Kidney tubule cell (primary cell): Measurements from ENCODE around the gene MDP1.
A peak's percentile ranks its signal among the peaks of the same experiment; 100 is the strongest.

Source experiments
- DNase-seq: peaks from one replicate; pipeline ENCODE4 v3.0.0-alpha.2; 2018; ENCODE audit warnings: low spot score

Gene MDP1

DNA sequence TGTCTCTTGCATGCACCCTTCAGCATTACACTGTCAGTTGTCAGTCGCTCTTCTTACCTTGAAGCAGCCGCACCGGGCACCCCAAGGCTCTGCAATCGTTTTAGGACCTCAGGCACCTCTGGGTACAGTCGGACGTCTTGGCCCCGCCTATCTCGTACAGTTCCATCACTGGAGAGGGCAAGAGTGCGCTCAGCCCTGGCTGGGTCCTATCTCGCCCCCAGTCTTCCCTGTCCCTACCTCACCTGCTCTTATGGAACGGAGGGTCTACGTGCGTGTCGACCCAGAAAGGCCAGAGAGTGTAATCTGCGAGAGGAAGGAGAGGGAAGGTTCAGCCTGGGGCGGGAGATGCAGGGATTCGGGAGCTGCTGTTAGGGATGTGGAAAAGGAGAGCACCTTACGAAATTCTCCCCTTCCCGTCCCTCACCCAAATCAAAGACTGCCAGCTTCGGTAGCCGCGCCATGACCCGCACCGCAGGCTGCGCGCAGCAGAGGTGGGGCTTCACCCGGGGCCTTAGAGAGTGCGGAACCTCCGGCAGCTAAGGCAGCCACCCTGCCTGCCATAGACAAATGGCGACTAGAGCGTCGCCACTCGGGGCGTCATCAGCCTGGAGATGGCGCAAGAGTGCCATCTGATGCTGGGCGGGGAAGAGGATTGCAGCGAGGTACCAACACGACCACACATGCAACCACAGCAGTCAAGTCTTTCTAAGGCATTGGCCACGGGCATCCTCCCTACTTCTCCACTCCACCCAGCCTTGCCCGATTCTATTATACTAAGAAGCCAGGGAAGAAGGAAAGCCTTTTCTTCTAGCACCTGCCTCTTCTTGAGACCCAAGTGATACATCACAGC, at the start of gene MDP1:
TSS of gene MDP1 (minus strand) at position 572 of the 850 bp plus-strand sequence. CDS start at position 461, 111 bp downstream.
- DNase-seq = peak; percentile 87

DNA sequence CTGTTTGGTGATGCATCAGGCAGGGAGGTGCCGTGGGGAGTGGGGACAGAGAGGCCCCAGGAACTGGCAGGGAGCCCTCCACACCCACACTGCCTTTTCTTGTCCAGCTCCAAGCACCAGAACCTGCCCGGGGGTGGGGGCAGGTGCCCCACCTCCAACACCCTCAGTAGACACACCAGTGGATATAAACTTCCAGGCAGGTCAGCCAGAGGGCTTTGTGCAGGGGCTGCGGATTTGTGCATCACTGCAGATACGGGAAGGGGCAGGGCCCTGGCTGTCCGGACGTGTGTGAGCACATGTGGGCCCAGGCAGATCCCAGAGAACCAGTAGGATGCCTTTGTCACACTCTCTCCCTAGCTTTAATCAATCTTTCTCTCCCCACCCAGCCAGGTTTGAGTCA, 48.4 kb upstream of the MDP1 start:
- no peak for DNase-seq

DNA sequence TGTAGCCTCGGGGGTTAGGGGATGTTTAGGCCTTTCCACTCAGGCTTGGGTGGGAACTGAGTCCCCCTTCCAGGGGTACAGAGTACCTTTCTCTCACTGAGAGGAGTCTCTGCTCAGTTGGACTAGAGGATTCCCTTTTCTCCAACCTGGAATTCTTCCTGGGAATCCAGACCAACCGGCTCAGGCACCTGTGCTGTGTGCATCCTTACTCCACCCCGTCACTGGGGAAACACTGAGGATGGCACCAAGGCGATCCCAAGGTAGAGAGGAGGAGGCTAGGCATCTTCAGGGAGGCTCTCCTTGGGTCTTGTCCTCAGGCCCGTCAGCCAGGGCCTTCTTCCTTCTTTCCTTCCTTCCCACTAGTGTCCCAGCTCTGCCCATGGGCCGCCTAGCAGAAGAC, 48.0 kb upstream of the MDP1 start:
- DNase-seq = no peak

DNA sequence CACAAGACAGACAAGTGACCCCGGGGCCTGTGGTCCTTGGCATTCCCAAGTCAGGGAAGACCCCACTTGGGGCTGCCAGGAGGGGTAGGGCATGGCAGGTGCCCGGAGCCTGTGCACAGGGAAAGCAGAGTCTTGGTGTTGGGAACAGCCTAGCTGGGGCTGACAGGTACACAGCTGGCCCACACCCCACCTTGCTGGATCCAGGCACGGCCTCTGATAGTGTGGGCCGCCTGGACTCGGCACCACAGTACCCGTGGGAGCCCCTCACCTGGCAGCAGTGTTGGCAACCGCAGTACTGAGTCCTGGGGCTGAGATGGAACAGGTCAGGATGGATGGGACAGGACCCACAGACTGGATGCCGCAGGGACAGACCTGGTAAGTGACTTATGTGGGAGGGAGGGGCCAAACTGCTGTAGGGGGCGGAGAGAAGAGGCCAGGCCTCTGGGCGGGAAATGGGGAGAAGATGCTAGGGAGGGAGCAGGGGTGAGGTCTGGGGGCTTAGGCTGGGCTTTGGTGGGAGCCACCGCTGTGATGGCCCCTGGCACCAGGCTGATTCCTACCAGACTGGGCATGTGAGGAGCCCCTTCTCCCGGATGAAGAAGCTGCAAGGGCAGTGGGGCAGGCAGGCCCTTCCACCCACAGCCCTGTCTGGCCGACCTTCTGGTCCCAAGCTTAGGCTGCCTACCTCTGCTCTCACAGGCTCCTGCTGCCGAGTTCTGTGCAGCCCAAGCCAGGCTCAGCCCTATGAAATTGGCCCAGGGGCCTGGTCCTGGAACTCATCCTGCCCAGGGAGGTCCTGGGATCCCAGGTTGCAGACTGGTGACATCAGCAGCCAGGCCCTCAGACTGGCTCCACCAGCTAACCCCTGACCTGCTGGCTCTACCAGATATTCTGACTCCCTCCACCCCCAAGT, 47.2 kb upstream of the MDP1 start, which contains the start of gene TGM1:
TSS of gene TGM1 (minus strand) at position 357 of the 913 bp plus-strand sequence. CDS start 825 bp downstream, outside the sequence.
- DNase-seq = no peak

DNA sequence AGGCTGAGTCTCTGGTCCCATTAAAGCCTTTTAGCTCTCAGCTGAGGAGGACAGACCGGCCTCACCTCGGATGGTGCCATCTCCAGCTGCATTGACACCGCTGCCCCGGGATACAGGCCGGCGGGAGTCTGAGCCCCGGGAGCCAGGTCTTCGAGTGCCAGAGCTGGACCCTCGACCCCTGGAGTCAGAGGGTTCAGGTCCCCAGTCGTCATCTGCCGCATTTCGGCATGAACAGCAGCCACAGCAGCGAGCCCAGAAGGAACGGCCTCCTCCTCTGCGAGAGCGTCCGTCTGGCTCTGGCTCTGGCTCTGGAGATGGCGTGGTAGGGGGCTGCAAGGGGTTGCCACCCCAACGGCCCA, 46.1 kb upstream of the MDP1 start:
- DNase-seq = no peak

DNA sequence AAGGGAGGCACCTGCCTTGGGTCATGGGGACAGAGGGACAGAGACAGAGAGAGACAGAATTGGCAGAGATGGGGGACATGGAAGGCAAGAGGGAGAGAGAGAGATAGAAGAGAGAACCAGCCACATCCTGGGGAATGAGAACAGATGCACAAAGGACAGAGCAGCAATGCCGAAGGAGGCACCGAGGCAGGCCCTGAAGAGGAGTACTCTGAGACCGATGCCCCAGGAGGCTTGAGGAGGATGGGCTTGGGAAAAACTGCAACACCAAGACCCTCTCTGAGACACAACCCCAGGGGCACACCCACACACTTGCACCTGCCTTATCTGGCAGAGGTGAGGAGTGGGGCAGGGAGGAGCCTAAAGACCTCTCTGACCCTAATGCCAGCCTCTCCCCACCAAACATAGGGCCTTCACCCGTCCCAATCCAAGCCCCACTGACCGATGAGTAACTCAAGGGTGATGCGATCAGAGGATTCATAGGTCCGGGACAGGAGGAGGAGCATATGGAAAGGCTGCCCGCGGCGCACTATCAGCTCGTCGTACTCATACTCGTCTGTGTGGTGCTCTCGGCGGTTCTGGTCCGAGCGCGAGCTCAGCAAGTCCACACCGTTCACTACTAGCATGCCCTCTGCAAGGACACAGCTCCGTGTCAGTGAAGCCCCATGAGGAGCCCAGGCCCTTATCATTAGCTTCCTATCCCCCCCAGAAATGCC, 45.5 kb upstream of the MDP1 start:
- no peak for DNase-seq

DNA sequence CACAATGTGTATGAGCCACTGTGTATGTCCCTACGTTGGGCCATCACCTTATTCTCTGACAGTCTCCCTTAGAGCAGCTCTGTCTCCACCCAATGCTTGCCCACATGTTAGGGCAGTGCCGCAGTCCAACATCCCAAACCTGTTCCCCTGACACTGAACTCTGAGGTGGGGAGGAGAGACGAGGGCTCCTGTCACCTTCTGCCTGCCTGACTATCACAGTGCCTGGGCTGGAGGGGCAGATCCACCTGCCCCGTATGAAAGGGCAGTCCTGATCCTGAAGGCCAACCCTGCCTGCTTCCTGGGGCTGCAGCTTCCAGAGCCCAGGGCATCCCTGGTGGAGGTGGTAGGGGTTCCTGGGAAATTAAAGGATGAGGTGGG, 44.9 kb upstream of the MDP1 start:
- no peak for DNase-seq

DNA sequence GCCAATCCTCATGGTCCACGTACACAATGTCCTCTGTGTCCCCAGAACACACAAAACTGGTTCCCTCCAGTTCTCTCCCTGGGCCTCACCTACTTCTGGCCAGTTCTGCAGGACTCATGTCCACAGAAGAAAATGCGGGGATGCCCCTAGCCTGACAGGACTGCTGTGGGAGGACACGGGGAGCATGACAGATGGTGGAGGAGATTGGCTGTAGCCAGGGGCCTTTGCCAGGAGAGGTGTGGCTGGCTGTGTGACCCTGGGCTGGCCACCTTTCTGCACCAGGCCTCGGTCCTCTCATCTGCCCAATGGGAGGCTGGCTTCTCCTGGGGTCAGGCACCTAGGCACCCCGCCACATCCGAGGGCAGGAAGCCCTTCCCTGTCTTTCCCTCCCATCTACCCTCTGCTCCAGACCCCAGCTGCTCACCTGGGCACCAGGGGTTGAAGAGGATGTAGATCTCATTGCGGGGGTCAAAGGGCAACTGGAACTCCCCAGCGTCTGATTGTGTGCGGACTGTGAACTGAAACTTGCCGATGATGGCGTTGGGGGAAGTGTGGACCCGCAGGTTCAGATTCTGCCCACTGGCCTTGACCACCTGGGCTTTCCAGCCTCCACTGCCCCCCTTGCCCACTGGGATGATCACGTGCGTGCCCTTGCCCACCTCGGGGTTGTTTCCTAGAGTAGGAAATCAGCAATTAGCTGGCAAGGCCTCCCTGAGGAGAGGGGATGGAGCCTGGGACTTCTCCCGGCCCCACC, 44.3 kb upstream of the MDP1 start:
- no peak for DNase-seq

DNA sequence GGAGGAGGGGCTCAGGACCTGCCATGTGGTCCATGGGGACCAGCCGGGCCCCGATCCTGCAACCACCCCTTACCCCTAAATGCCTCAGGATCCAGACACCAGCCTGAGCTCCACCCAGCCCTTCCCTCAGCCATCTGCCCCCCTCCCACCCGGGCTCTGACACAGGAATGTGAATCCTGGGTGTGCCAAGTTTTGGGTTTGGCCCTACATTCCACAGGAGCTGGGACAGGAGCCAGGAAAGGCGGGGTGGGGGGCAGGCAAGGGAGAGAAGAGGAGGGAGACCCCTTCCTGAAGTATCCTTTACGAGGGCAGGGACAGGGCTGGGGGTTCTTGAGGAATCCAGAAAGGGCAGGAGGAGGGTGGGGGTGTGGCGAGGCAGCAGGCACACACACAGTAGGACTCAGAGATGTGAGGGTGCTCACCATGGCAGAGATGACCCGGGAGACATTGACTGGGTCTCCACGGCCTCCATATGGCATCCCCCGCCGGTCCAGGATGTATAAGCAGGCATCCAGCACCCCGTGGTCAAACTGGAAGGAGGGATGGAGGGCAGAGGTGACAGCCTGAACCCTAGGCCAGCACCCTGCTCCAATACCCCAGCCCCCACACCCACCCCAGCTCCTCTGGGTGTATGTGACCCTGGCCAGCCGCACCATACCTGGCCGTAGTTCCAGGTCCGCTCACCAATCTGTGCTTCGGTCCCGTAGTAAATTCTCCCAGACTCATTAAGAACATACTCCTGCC, 43.6 kb upstream of the MDP1 start:
- peak; percentile 15 for DNase-seq

DNA sequence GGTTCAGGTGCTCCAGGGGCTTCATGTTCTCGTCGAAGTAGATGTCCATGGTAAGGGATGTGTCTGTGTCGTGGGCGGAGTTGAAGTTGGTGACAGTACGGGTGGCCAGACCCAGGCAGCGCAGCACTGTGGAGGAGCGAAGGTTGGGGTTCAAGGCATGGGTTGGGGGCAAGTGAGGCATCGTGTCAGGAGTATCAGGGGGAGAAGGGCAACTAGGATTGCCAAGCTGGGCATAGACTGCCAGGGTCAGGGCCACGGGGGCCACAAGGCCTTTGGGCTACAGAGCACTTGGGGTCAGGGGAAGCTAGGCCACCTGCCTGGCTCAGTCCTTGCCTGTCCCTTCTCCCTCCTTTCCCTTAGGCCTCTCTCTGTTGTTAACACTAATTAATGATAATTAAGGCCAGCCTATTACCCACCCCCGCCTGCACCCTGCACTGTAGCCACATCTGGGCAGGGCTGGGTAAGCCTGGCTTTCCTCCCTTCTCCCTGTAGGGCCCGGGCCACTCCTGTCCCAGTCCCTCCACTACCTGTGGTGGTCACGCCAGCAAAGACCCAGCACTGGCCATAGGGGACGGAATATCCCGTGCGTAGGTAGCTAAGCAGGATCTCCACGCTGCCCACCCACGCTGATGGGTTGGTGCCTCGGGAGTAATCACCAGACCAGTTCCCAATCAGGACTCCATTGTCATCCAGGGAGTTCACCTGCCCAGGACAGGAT, 42.8 kb upstream of the MDP1 start:
- no peak for DNase-seq

DNA sequence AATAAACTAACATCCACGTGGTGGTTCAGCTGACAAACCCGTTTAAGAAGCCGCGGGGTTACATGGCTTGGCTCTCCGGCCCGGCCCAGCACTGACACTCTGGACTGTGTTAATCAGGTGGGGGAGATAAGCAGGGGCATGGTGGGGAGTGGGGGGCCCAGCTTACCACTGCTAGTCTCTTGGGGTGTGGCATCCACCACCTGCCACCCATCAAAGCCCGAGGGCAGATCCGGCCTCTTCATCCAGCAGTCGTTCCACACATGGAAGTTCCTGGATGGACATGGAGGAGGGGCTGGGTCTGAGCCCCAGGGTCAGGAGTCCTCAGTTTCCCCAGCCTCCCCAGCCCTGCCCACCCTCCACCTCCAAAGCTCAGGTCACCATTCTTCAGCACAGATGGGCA, 42.3 kb upstream of the MDP1 start:
- DNase-seq = no peak

DNA sequence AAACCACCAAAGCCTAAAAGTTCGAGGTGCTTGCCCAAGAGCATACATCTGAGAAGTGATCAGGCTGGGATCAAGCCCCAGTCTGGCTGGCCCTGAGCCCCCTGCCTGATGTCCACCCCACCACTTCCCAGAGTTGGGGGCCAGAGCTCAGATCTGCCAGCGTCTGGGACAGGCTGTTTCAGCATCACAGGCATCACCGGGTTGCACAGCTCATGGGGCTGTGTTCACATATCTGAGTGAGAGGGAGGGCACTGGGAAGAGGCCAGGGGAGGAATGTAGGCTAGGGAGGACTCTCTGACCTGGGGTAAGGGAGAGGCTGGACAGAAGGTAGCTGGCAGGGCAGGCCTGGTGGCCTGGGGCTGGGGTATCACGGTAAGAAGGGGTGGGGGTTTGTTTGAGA, 41.1 kb upstream of the MDP1 start:
- no peak for DNase-seq

DNA sequence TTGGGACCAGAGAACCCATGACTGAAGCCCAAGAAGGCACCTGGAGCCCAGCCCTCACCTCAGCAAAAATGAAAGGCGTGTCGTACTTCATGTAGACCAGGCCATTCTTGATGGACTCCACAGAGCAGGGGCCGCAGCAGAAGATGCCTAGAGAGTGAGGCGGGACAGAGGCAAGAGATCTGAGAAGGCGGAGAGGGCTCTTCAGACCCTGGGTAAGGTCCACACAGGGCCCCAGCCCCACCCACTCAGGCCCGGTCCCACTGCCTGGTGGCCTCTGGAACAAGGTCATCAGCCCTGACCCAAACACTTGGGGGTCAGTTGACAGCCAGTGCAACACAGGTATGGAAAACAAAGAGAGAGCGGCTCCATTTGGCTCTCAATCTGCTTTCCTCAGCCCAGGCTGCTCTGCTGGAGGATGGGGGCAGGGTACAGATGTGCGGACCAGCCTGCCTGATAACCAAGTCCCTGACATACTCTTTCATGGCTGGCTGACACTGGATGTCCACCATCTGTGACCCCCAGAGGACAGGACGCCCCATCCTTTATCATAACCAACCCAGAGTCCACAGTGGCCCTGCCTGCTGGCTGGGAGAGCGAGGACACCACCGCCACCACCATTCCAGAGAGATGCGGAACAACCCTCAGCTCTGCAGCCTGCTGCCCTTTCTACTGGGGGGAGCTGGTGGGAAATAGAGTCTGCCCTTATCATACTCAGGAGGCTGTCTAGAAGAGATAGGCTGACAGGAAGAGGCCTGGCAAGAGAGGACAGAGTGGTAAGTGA, 40.3 kb upstream of the MDP1 start:
- no peak for DNase-seq

DNA sequence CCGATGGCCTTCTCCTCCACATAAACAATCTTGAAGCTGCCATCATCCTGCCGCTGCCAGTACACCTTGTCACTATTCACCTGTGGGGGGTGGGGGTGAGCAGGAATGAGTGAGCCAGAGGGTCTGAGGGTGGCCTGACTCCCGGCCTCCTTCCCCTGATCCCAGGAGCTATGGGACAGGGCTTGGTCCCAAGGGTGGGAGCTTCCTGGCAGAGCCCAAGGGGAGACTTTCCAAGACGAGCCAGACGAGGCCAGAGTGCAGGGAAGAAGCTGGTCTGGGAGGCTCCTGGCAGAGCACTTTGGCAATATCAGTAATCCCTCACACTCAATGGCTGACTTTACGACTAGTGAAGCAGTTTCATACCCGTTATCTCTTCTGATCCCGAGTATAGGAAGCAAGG, 39.6 kb upstream of the MDP1 start:
- no peak for DNase-seq

DNA sequence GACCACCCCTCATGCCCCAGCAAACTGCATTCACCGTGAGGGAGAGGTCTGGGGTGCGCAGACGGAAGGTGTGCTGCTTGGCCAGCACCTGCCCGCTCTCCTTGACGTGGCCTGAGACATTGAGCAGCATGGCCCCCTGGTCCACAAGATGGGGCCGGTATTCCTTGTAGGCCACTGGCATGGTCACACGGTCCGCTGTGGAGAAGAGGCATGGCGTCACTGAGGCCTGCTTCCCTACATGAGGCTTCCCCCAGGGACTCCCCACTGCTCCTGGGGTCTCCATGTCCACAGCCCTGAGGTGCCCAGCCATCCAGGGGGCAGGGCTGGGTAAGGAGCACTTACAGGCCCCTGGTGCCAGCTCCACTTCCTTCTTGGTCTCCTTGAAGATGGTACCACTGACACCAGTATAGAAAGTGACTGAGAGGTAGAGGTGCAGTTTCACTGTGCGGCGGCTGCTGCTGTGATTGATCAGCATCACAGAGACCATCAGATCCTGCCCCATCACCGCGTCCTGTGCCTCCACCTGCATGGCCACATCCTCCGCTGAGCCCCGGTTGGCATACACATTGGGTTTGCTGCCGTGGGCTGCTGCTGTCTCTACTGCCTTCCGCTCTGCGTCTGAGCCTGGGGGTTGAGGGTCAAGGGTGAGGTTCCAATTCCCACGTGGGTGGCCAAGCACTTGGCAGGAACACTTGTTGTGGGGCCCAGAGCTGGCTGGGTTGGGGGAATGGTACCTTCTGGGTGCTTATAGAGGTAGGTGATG, 38.9 kb upstream of the MDP1 start:
- DNase-seq = no peak

DNA sequence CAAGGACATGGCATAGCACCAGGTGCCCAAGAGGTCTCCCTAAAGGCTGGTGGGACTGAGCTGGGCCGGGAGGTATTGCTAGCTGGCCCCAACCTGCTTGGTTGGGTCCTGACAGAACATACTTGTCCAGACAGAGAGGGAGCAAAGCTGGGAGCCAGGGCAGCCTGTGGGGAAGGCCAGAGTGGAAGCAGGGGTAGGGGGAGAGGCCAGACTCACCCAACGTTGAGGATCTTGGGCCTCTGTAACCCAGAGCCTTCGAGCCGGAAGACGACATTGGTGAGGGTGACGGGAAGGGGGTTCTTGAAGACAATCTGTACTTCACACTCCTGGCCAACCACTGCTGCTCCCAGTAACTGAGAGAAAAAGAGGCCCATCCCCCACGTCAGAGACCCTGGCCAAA, 38.1 kb upstream of the MDP1 start:
- no peak for DNase-seq

DNA sequence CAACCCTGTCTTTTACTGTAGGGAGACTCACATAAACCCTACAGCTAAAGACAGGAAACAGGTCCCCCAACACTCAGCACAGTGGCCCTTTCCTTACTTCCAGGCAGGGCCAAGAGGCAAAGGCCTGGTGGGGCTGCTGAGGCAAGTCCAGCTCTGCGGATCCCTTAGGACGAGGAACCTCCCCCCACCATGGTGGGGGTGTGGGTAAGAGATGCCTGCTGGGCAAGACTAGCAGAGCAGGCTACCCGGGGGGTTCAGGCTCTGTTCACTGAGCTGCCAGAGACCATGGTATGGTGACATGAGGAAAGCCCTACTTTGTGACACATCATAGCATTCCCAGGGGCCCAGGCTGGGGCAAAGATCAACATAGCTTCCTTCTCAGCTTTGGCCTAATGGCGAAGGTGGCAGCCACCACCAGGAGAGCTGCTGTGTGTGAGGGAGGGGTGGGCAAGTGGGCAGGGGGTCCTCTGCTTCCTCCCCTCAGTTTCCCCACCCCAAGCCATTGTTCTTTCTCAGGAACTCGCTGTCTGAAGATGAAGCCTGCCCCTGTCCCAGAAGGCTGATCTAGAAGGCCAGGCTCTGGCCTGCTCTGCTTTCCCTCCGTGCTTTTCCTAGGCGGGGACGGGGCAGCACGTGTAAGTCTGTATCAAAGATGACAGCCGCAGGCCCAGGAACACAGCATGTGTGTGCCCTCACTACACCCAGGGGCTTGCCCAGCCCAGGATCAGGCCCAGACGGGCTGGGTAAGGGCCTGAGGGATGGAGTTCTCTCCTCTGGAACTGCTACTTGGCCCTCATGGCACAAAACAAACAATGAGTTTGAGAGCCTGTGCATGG, 36.6 kb upstream of the MDP1 start:
- peak; percentile 30 for DNase-seq

DNA sequence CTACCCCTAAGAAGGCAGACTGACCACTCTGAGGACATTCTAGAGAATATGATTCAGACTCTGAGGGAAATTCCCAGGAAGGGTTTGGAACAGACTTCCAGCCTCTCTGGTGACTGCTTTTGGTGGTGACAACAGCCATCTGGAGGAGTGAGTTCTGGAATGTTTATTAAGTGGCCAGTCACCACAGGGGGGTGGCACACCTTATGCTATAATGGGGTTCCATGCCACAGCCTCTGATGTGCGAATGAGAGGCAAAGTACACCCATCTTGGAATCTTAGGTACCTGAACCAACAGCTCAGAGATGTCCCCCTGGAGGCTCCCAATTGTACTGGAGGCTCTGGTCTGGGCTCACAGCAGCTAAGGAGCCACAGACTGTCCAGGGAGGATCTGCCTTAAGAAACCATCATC, 36.0 kb upstream of the MDP1 start:
- peak; percentile 91 for DNase-seq
